H9 (cell line): ENCODE results near the gene FAU. TPM values are rescaled to one million over a fixed set of nuclear protein-coding genes. Genes with fewer than 3 reads are reported as not detected.

Experiments
- DNase-seq: peaks from one replicate; pipeline ENCODE4 v3.0.0-alpha.2; 2017
- H2AFZ ChIP-seq: one replicate; pipeline ENCODE4 v1.6.1; 2013; ENCODE audit warnings: mild to moderate bottlenecking, low read length, control low read depth, moderate library complexity
- H2AK5ac ChIP-seq: 2 replicates; pipeline ENCODE4 v1.6.1; 2013; ENCODE audit warnings: low read length, control low read depth, mixed read lengths; ENCODE audit not compliant: insufficient read length
- H2BK120ac ChIP-seq: one replicate; pipeline ENCODE4 v1.6.1; 2013; ENCODE audit warnings: low read depth, mild to moderate bottlenecking, low read length, control low read depth, inconsistent platforms; ENCODE audit not compliant: poor library complexity, severe bottlenecking
- H2BK12ac ChIP-seq: 2 replicates; pipeline ENCODE4 v1.6.1; 2013; ENCODE audit warnings: low read length, control low read depth, mixed read lengths, low read depth; ENCODE audit not compliant: insufficient read length
- H2BK15ac ChIP-seq: 2 replicates; pipeline ENCODE4 v1.6.1; 2013; ENCODE audit warnings: low read depth, low read length, control low read depth
- H2BK20ac ChIP-seq: one replicate; pipeline ENCODE4 v1.6.1; 2013; ENCODE audit warnings: low read depth, mild to moderate bottlenecking, low read length, control low read depth, inconsistent platforms; ENCODE audit not compliant: poor library complexity, severe bottlenecking
- H2BK5ac ChIP-seq: 2 replicates; pipeline ENCODE4 v1.6.1; 2013; ENCODE audit warnings: low read length, control low read depth, mixed read lengths; ENCODE audit not compliant: insufficient read length
- H3K14ac ChIP-seq: 2 replicates; pipeline ENCODE4 v1.6.1; 2013; ENCODE audit warnings: low read length, control low read depth; ENCODE audit not compliant: insufficient read depth
- H3K18ac ChIP-seq: 2 replicates; pipeline ENCODE4 v1.6.1; 2013; ENCODE audit warnings: low read depth, mild to moderate bottlenecking, mixed read lengths, low read length, control low read depth; ENCODE audit not compliant: insufficient read length
- H3K23ac ChIP-seq: 2 replicates; pipeline ENCODE4 v1.6.1; 2013; ENCODE audit warnings: low read length, control low read depth, mixed read lengths, low read depth; ENCODE audit not compliant: insufficient read length
- H3K23me2 ChIP-seq: 2 replicates; pipeline ENCODE4 v1.6.1; 2013; ENCODE audit warnings: low read depth, mild to moderate bottlenecking, mixed read lengths, low read length, control low read depth; ENCODE audit not compliant: insufficient read length, poor library complexity, severe bottlenecking
- H3K27ac ChIP-seq: 2 replicates; pipeline ENCODE4 v1.5.1; 2013; ENCODE audit warnings: low read length, control low read depth, mixed read lengths, low read depth; ENCODE audit not compliant: insufficient read length
- H3K27me3 ChIP-seq: 2 replicates; pipeline ENCODE4 v1.6.1; 2013; ENCODE audit warnings: low read length, control low read depth, inconsistent platforms; ENCODE audit not compliant: insufficient read depth
- H3K4ac ChIP-seq: 2 replicates; pipeline ENCODE4 v1.6.1; 2013; ENCODE audit warnings: low read depth, mild to moderate bottlenecking, control low read depth, inconsistent platforms, low read length, moderate library complexity
- H3K4me1 ChIP-seq: 2 replicates; pipeline ENCODE4 v1.6.1; 2013; ENCODE audit warnings: low read length, control low read depth, inconsistent platforms; ENCODE audit not compliant: insufficient read depth
- H3K4me2 ChIP-seq: 2 replicates; pipeline ENCODE4 v1.6.1; 2013; ENCODE audit warnings: low read length, control low read depth, mixed read lengths; ENCODE audit not compliant: insufficient read length, insufficient read depth
- H3K56ac ChIP-seq: 2 replicates; pipeline ENCODE4 v1.6.1; 2013; ENCODE audit warnings: low read depth, mild to moderate bottlenecking, mixed read lengths, low read length, control low read depth; ENCODE audit not compliant: insufficient read length
- H3K79me1 ChIP-seq: 2 replicates; pipeline ENCODE4 v1.6.1; 2013; ENCODE audit warnings: low read depth, mild to moderate bottlenecking, moderate library complexity, low read length, control low read depth, inconsistent platforms; ENCODE audit not compliant: insufficient read depth, poor library complexity, severe bottlenecking
- H3K79me2 ChIP-seq: 2 replicates; pipeline ENCODE4 v1.6.1; 2013; ENCODE audit warnings: low read length, control low read depth, inconsistent platforms; ENCODE audit not compliant: insufficient read depth
- H3K9ac ChIP-seq: 2 replicates; pipeline ENCODE4 v1.6.1; 2013; ENCODE audit warnings: low read length, control low read depth, mixed read lengths; ENCODE audit not compliant: insufficient read length; ENCODE audit errors: extremely low read depth
- H3K9me3 ChIP-seq: one replicate; pipeline ENCODE4 v1.6.1; 2013; ENCODE audit warnings: low read depth, low read length, inconsistent platforms; ENCODE audit not compliant: control insufficient read depth
- H3T11ph ChIP-seq: one replicate; pipeline ENCODE4 v1.6.1; 2013; ENCODE audit warnings: mild to moderate bottlenecking, low read length, control low read depth, inconsistent platforms
- H4K20me1 ChIP-seq: one replicate; pipeline ENCODE4 v1.6.1; 2013; ENCODE audit not compliant: control insufficient read depth, insufficient read length, insufficient read depth
- H4K5ac ChIP-seq: 2 replicates; pipeline ENCODE4 v1.6.1; 2013; ENCODE audit warnings: low read depth, mild to moderate bottlenecking, mixed read lengths, low read length, control low read depth; ENCODE audit not compliant: insufficient read length
- H4K8ac ChIP-seq: replicated peaks from 2 replicates; pipeline ENCODE4 v1.6.1; 2013; ENCODE audit warnings: low read length, control low read depth, mixed read lengths, low read depth; ENCODE audit not compliant: insufficient read length
- H4K91ac ChIP-seq: 2 replicates; pipeline ENCODE4 v1.6.1; 2013; ENCODE audit warnings: low read depth, mild to moderate bottlenecking, moderate library complexity, mixed read lengths, low read length, control low read depth; ENCODE audit not compliant: insufficient read length
- H3K27ac Mint-ChIP-seq, 3 experiments: 2 replicates in 2 of 3; 3 replicates in 1 of 3; pipeline ENCODE4 v1.8.0; 2020 to 2021; ENCODE audit warnings: mixed read lengths in 3 of 3, mild to moderate bottlenecking in 1 of 3, moderate library complexity in 1 of 3
- H3K27me3 Mint-ChIP-seq: 2 replicates; pipeline ENCODE4 v1.8.0; 2021; ENCODE audit warnings: low read depth, mild to moderate bottlenecking, moderate library complexity, mixed read lengths
- H3K36me3 Mint-ChIP-seq, 3 experiments: 2 replicates in 2 of 3; 3 replicates in 1 of 3; pipeline ENCODE4 v1.8.0; 2020 to 2021; ENCODE audit warnings: low read depth in 3 of 3, mixed read lengths in 3 of 3; ENCODE audit not compliant: insufficient read depth in 1 of 3
- H3K4me1 Mint-ChIP-seq, 2 experiments: 2 replicates each; pipeline ENCODE4 v1.8.0; 2020; ENCODE audit warnings: mixed read lengths in 2 of 2
- H3K4me3 Mint-ChIP-seq, 2 experiments: 2 replicates in 1 of 2; 3 replicates in 1 of 2; pipeline ENCODE4 v1.8.0; 2020 to 2021; ENCODE audit warnings: mild to moderate bottlenecking in 2 of 2, mixed read lengths in 2 of 2, moderate library complexity in 1 of 2
- H3K9me3 Mint-ChIP-seq, 2 experiments: 2 replicates in 1 of 2; 3 replicates in 1 of 2; pipeline ENCODE4 v1.8.0; 2020; ENCODE audit warnings: mild to moderate bottlenecking in 2 of 2, mixed read lengths in 2 of 2, moderate library complexity in 1 of 2
- WGBS: extraction: QIAGEN DNeasy Blood & Tissue Kit; methylation state at CpG from one replicate; pipeline ENCODE4 v1.1.7; 2013; ENCODE audit warnings: missing lambda C conversion rate, low lambda C conversion rate, mixed read lengths; ENCODE audit not compliant: insufficient read length; ENCODE audit errors: extremely low coverage; 5-methylcytosine and 5-hydroxymethylcytosine counted together
- total RNA-seq: library from RNA; stranded (reverse); gene quantifications from 2 replicates; pipeline ENCODE4 v1.2.1, GENCODE V29; 2021
- TF ChIP-seq, protein P1 (sequence below): fragments of 200-600 bp; sonication (generic); conservative IDR thresholded peaks from 3 replicates; pipeline ENCODE4 v1.8.0; 2021; ENCODE audit warnings: antibody characterized with exemption, mild to moderate bottlenecking

The FAU gene
- total RNA-seq, 1 experiment from 2014 or later: 898 TPM

DNA sequence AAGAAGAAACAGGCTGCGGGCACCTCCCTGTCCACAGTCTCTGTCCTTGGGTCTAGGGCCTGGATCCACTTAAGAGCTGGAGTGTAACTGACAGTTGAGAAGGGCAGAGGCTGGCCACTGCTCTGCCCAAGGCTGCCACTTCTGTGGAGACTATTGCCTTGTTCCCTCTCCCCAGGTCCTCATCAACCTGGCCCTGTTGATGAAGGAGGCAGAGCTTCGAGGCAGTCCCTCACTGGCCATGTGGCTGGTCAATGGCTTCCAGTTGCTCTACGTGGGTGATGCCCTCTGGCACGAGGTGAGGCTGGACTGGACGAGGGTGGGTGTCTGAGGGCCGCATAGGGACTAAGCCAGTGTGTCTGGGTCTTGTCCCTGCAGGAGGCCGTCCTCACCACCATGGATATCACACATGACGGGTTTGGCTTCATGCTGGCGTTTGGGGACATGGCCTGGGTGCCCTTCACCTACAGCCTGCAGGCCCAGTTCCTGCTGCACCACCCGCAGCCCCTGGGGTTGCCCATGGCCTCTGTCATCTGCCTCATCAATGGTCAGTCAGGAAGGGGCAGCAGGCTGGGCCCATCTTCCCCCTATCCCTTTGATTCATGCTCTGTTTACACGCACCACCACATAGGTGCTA, 7.3 kb downstream of the FAU start:
- H3T11ph ChIP-seq: no peak overlapping the region
- no peak overlapping the region for H3K4ac ChIP-seq
- H2BK20ac ChIP-seq: no peak overlapping the region
- DNase-seq: no peak
- no peak overlapping the region for H4K91ac ChIP-seq
- H3K79me2 ChIP-seq: no peaks in the 10 kb centered on the region
- H3K4me1 ChIP-seq: no peaks in the 10 kb centered on the region
- no peak overlapping the region for H3K9ac ChIP-seq
- no peak overlapping the region for H2BK12ac ChIP-seq
- no peak overlapping the region for H4K5ac ChIP-seq
- no peaks in the 10 kb centered on the region for H3K9me3 ChIP-seq
- H3K23ac ChIP-seq: no peak overlapping the region
- no peak overlapping the region for H3K4me2 ChIP-seq
- no peak overlapping the region for H2BK5ac ChIP-seq
- no peak overlapping the region for H3K18ac ChIP-seq
- H3K4me1 Mint-ChIP-seq: peaks cover 17 to 25% of the 10 kb centered on the region in 2 experiments
- H3K36me3 Mint-ChIP-seq: peaks cover 8 to 42% (median 40%) of the 10 kb centered on the region in 3 experiments
- no peak overlapping the region for H3K27ac Mint-ChIP-seq
- no peaks in the 10 kb centered on the region for H3K27me3 ChIP-seq
- no peak overlapping the region for H2AK5ac ChIP-seq
- H3K27me3 Mint-ChIP-seq: peaks cover 1% of the 10 kb centered on the region; the same call in 1 of the 2 replicates
- H3K9me3 Mint-ChIP-seq: no peaks in the 10 kb centered on the region
- no peak overlapping the region for H2AFZ ChIP-seq
- no peak overlapping the region for H3K56ac ChIP-seq
- TF ChIP-seq, protein P1, sequence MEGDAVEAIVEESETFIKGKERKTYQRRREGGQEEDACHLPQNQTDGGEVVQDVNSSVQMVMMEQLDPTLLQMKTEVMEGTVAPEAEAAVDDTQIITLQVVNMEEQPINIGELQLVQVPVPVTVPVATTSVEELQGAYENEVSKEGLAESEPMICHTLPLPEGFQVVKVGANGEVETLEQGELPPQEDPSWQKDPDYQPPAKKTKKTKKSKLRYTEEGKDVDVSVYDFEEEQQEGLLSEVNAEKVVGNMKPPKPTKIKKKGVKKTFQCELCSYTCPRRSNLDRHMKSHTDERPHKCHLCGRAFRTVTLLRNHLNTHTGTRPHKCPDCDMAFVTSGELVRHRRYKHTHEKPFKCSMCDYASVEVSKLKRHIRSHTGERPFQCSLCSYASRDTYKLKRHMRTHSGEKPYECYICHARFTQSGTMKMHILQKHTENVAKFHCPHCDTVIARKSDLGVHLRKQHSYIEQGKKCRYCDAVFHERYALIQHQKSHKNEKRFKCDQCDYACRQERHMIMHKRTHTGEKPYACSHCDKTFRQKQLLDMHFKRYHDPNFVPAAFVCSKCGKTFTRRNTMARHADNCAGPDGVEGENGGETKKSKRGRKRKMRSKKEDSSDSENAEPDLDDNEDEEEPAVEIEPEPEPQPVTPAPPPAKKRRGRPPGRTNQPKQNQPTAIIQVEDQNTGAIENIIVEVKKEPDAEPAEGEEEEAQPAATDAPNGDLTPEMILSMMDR: no peak
- H3K4me3 Mint-ChIP-seq: peak overlapping the region in 1 of 2 experiments; percentile 99; a peak in 2 of 5 replicates
- WGBS: no CpG with 5 or more reads among the region's 11 CpGs
- no peak overlapping the region for H2BK15ac ChIP-seq
- no peak overlapping the region for H2BK120ac ChIP-seq
- no peaks in the 10 kb centered on the region for H4K20me1 ChIP-seq
- H3K27ac ChIP-seq: no peak overlapping the region
- no peak overlapping the region for H3K14ac ChIP-seq
- H3K79me1 ChIP-seq: no peaks in the 10 kb centered on the region
- no peak overlapping the region for H4K8ac ChIP-seq
- peaks cover 18% of the 10 kb centered on the region for H3K23me2 ChIP-seq
